HG03066 (cell line): Measurements from ENCODE around the gene SHD.
"Not testable (repeated sequence)": the region's sequence is repeated elsewhere in the genome, so short reads cannot be mapped to it uniquely, and the experiment has no call there.

ENCODE experiments used
- ATAC-seq: cut with Tn5 transposase; IDR thresholded peaks from one replicate; pipeline ENCODE4 v1.9.1; 2021; ENCODE audit warnings: low read depth; ENCODE audit not compliant: unreplicated experiment

SHD gene

GRCh38 chr19:4266253-4267000 is 12.6 kb upstream of the SHD start:
- ATAC-seq, result no peak

GRCh38 chr19:4267101-4267900 is 11.8 kb upstream of the SHD start:
- ATAC-seq, result no peak

GRCh38 chr19:4267901-4268815 is 10.9 kb upstream of the SHD start:
- no peak for ATAC-seq

GRCh38 chr19:4268816-4269430 is 10.1 kb upstream of the SHD start:
- no peak for ATAC-seq

GRCh38 chr19:4272894-4273293 is 6.2 kb upstream of the SHD start:
- no peak for ATAC-seq

- ATAC-seq, result not testable (repeated sequence)
These were observed 4.8 kb upstream of the SHD start for GRCh38 chr19:4274321-4274686.

- ATAC-seq, result no peak
These were observed 1.8 kb upstream of the SHD start for GRCh38 chr19:4277191-4277696.

GRCh38 chr19:4278010-4278409 is 1.1 kb upstream of the SHD start:
- no peak for ATAC-seq

GRCh38 chr19:4279267-4279529 is 132 bp downstream of the SHD start:
- no peak for ATAC-seq

GRCh38 chr19:4279530-4280422 is 710 bp downstream of the SHD start:
- no peak for ATAC-seq

- ATAC-seq, result no peak
These were observed 5.3 kb downstream of the SHD start for GRCh38 chr19:4284176-4284958.

GRCh38 chr19:4284974-4285373 is 5.9 kb downstream of the SHD start:
- ATAC-seq, result no peak

- not testable (repeated sequence) for ATAC-seq
These were observed 7.1 kb downstream of the SHD start for GRCh38 chr19:4286141-4286540.

GRCh38 chr19:4288091-4288777 is 9.2 kb downstream of the SHD start:
- no peak for ATAC-seq

- no peak for ATAC-seq
These were observed 12.2 kb downstream of the SHD start for GRCh38 chr19:4291184-4291732.

GRCh38 chr19:4292515-4292914 is 13.4 kb downstream of the SHD start:
- no peak for ATAC-seq

GRCh38 chr19:4294389-4294788 is 15.3 kb downstream of the SHD start:
- ATAC-seq, result no peak
